Right hindlimb (tissue), 1 donor: Measurements from ENCODE around the gene HS2ST1.
"Not testable (repeated sequence)": the region's sequence is repeated elsewhere in the genome, so short reads cannot be mapped to it uniquely, and the experiment has no call there.

Experiments used
- DNase-seq: peaks from one replicate; pipeline ENCODE4 v3.0.0-alpha.2; 2018

Gene HS2ST1

GRCh38 chr1:86975993-86976550, 61.6 kb downstream of the HS2ST1 start:
- DNase-seq: no peak

- DNase-seq: no peak
Measured at GRCh38 chr1:86976664-86977063, 62.2 kb downstream of the HS2ST1 start.

- peak; percentile 29 for DNase-seq
Measured at GRCh38 chr1:86981482-86982213, 67.2 kb downstream of the HS2ST1 start.

GRCh38 chr1:86983677-86984076, 69.2 kb downstream of the HS2ST1 start:
- not testable (repeated sequence) for DNase-seq

GRCh38 chr1:86987446-86987845, 73.0 kb downstream of the HS2ST1 start:
- DNase-seq: no peak

DNA sequence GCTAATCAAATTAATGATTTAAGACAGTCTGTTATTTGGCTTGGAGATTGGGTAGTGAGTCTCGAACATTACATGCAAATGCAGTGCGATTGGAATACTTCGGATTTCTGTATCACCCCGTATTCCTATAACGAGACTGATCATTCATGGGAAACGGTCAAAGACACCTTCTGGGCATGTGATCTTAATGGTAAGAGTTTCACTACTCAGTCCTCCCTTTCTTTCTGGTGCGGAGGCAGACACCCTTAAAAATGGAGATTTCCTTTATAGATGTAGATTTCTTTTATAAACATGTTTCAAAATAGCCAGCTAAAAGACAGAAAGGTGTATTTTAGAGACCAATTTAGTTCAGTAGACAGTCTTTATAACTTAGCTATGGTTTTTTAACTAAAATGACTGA, 74.4 kb downstream of the HS2ST1 start:
- DNase-seq: no peak

GRCh38 chr1:86989690-86990089, 75.3 kb downstream of the HS2ST1 start:
- DNase-seq: not testable (repeated sequence)

- DNase-seq: no peak
Measured at GRCh38 chr1:86990826-86991225, 76.4 kb downstream of the HS2ST1 start.

DNA sequence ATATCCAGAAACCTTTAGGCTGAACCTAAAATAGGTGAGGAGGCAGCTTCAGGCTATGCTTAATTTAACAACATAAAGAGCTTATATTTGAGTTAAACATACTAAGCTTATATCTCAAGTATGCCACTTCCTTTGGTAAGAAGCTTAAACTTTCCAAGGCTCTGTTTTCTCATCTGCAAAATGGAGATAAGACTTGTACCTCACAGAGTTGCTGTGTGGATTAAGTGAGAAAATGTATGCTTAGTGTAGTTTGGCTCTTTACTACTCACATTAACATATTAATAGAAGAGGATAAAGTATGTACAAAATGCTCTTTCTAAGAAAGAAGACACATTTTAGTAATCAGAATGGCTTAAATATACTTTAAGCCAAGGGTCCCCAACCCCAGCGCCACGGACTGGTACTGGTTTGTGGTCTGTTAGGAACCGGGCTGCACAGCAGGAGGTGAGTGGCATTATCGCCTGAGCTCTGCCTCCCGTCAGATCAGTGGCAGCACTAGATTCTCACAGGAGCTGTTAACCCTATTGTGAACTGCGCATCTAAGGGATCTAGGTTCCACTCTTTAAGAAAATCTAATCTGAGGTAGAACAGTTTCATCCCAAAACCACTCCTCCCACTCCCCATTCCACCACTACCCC, 77.2 kb downstream of the HS2ST1 start:
- no peak for DNase-seq

- DNase-seq: no peak
Measured at GRCh38 chr1:86992861-86993260, 78.4 kb downstream of the HS2ST1 start.

DNA sequence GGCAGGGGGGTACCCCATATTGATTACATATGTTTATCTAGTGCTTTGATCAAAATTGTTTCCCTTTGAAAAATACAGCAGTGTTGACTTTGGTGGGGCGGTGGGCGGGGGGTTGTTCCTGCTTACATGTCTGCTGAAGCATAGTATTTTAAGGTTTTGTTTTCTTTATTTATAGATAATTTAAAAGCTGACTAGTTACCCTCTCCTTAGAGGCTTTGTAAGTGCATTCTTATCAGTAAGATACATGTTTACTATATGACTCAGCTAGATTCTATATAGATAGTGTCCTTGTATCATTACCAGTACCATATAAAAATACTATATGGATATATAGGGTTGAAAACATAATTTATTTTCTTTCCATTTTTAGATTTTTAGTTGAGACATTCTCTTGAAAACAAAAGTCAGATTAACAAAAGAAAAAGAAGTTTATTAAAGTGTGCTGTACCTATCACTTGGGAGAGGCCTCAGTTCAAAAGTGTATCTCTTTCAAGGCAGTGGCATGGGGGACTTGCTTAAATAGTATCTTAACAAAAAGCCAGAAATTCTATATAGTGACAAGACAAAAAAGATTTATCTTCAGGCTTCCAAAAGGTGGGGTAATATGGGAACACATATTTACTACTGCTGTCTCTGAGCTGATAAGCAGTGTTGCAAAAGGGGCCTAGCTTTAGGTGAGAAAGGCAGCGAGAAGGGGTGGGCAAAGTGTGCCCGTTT, 79.0 kb downstream of the HS2ST1 start:
- DNase-seq: no peak

- no peak for DNase-seq
Measured at GRCh38 chr1:86994061-86994460, 79.6 kb downstream of the HS2ST1 start.

- no peak for DNase-seq
Measured at GRCh38 chr1:86997538-86997937, 83.1 kb downstream of the HS2ST1 start.

DNA sequence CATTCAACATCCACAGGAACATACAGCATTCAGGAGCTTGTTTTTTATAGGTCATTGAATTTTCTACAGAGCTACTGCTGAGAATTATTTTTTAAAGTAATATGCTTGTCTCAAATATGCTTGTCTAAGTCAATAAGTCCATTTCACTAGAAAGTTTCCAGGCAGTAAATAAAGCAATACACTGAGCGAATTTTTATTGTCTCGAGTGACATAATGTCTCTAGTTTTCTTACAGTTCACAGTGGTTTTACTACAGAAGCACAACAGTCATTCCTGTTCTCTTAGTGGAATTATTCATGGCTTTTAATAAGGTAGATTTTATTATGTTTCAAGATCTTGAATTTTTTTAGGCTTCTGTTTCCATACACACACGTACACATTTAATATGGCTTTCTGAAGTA, 83.8 kb downstream of the HS2ST1 start:
- DNase-seq: no peak

- DNase-seq: no peak
Measured at GRCh38 chr1:86998727-86999126, 84.3 kb downstream of the HS2ST1 start.

- DNase-seq: no peak
Measured at GRCh38 chr1:87000460-87000859, 86.0 kb downstream of the HS2ST1 start.

DNA sequence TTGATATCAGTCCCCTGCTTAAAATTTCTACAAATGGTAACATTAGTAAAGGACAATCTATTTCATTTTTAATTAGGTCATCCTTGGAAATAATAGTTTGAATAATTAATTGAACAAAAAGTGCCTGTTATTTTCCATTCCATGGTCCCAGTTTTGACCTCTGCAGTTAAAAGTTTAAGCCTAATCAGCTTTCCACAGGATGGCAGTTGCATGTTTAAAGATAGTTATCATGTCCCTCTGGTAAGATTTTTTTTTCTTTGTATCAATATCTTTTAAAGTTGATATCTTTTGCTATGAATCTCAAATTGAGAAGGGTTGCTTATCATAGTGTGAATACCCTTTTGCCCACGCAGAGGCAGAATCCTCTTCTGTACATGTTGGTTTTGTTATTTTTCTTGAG, 90.4 kb downstream of the HS2ST1 start:
- no peak for DNase-seq

DNA sequence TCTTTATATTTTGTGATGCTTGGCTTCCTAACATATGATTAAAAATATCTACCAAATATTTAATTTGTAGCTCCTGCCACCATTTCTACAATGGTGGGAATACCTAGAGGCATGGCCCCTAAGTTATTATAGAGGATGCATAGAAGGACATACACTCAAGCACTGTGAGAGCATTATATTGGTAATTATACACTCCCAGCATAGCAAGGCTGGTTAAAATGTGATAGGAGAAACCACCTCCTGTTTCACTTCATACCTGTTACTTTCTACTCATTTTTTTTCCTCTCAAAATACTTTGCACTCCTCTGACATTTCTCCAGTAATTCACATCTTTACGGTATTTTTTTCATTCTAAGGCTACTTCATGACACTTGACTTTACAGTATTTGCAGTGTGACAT, 92.9 kb downstream of the HS2ST1 start:
- DNase-seq: no peak

DNA sequence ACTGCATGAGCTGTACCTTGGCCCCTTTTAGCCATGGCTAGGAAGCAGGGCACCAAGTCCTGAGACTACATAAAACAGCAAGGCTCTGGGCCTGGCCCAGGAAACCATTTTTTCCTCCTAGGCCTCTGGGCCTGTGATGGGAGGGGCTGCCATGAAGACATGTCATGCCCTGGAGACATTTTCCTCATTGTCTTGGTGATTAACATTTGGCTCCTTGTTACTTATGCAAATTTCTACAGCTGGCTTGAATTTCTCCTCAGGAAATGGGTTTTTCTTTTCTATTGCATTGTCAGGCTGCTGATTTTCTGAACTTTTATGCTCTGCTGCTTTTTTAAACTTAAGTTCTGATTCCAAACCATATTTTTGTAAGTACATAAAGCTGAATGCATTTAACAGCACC, 99.0 kb downstream of the HS2ST1 start:
- DNase-seq: not testable (repeated sequence)

GRCh38 chr1:87017998-87018672, 103.7 kb downstream of the HS2ST1 start:
- DNase-seq: no peak

DNA sequence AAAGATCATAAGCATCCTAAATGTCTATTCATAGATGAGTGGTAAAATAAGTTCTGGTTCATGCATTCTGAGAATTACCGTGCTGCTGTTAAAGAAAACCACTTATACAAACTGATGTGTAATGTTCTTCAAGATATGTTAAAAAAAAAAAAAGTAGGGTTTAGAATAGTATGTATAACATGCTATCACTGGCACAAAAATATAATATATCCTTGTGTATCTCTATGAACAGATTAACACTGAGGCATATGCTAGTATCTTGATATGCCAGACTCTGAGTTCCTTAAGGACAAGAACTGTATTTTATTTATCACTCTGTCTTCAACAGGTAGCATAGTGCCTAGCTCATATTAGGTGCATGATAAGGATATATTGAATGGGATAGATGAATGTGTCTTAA, 108.9 kb downstream of the HS2ST1 start:
- no peak for DNase-seq

DNA sequence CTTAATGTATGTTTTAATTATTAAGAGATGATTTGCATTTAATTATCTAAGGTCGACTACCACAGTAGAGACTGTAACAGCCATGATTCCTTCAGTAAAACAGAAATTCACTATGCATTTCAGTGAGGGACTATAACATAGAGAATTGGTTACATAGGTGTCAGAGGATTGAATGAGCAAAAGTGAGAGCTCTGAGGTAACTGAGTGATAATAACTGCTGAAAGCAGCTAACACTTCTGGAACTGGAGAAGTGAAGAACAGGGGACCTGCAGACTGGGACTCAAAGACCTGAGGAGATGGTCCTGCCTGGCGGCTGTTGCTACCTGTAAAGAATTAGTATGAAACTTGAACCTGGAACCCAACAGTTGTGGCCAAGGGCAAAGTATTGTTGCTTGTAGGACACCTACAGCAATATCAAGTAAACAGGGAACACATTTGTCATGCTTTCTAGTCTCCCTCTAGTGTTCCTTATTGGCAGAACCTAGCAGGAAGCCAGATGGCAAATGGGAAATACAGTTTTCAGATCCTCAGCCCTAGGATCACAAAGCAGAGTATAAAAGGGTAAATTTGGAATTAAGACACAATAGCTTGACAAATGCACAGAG, 110.6 kb downstream of the HS2ST1 start:
- DNase-seq: no peak

DNA sequence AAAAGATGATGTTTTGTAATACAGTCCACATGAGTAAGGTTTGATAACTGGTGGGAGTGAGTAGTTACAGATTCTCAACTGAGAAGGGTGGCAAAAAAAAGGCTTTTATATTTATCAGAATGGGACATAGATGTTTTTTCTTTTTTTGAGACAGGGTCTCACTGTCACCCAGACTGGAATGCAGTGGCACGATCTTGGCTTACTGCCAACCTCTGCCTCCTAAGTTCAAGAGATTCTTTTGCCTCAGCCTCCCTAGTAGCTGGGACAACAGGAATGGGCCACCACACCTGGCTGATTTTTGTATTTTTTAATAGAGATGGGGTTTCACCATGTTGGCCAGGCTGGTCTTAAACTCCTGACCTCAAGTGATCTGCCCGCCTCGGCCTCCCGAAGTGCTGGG, 113.1 kb downstream of the HS2ST1 start:
- DNase-seq: not testable (repeated sequence)
